ENCODE results near the gene MINDY4.

The MINDY4 gene

DNA sequence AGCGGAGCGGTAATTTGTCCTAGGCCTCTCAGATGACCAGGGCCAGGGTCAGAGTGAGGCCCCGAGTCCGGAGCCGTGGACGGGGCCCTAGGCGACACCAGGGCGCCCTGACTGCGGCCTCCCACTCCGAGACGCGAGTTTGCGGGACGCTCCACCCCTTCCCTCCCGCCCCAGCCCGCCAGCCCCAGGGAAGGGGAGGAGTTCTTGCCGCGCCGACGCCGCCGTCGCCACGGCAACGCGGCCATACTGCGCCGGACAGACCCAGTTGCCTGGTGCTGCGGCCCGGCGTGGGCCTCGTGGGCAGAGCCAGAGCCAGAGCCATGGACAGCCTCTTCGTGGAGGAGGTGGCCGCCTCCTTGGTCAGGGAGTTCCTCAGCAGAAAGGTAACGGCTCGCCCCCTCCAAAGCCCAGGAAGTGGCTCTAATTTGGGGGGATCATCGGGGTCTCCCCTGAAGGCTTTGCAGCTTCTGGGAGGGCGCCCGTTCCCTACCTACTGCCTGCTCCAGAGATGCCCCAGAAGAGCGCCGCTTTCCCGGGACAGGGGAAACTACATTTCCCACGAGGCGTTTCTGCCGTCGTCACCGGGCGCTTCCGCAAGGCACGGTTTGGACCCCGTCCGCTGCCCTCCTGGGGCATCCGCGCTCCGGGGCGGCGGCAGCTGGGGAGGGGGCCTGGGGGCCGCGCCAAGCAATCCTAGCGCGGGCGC lies at the start of gene MINDY4:
Gene MINDY4, plus strand, starts transcription at position 244 of the 706 bp plus-strand sequence. Its CDS starts 77 bp downstream, at position 321.
- Histone ChIP-seq H3K79me2 (ENCODE audit: insufficient read depth, low read length) (no peaks in the 10 kb centered on the region), H3K9me2 (replicated peaks; ENCODE audit: insufficient read depth, low read length) (no peaks in the 10 kb centered on the region), H3K9ac (ENCODE audit: low read length) (peak within 1 kb of the TSS; percentile 40), H3K36me3 (ENCODE audit: low read length) (no peaks in the 10 kb centered on the region), H3K9me3 (ENCODE audit: insufficient read depth, low read length) (no peaks in the 10 kb centered on the region), H4K20me1 (ENCODE audit: low read depth, low read length) (no peaks in the 10 kb centered on the region), H3K27ac (ENCODE audit: low read depth, low read length) (no peak within 1 kb of the TSS), H3K4me3 (ENCODE audit: insufficient read depth, low read length, poor library complexity, severe bottlenecking) (peak within 1 kb of the TSS; percentile 45), H3K4me2 (ENCODE audit: low read depth, low read length, poor library complexity, severe bottlenecking) (peak within 1 kb of the TSS; percentile 48), H2AFZ (ENCODE audit: low read depth, low read length, severe bottlenecking) (peak within 1 kb of the TSS; percentile 62), H3F3A (ENCODE audit: insufficient read depth) (no peaks in the 10 kb centered on the region), H3K27me3 (ENCODE audit: low read length) (no peaks in the 10 kb centered on the region)
- TF ChIP-seq, protein P1, sequence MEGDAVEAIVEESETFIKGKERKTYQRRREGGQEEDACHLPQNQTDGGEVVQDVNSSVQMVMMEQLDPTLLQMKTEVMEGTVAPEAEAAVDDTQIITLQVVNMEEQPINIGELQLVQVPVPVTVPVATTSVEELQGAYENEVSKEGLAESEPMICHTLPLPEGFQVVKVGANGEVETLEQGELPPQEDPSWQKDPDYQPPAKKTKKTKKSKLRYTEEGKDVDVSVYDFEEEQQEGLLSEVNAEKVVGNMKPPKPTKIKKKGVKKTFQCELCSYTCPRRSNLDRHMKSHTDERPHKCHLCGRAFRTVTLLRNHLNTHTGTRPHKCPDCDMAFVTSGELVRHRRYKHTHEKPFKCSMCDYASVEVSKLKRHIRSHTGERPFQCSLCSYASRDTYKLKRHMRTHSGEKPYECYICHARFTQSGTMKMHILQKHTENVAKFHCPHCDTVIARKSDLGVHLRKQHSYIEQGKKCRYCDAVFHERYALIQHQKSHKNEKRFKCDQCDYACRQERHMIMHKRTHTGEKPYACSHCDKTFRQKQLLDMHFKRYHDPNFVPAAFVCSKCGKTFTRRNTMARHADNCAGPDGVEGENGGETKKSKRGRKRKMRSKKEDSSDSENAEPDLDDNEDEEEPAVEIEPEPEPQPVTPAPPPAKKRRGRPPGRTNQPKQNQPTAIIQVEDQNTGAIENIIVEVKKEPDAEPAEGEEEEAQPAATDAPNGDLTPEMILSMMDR (IDR thresholded peaks at IDR 0.05; ENCODE audit: insufficient read depth, low read length, poor library complexity, severe bottlenecking) = no peak
- TF ChIP-seq EZH2phosphoT487 (conservative IDR thresholded peaks at IDR 0.05; ENCODE audit: low read length) = no peak

DNA sequence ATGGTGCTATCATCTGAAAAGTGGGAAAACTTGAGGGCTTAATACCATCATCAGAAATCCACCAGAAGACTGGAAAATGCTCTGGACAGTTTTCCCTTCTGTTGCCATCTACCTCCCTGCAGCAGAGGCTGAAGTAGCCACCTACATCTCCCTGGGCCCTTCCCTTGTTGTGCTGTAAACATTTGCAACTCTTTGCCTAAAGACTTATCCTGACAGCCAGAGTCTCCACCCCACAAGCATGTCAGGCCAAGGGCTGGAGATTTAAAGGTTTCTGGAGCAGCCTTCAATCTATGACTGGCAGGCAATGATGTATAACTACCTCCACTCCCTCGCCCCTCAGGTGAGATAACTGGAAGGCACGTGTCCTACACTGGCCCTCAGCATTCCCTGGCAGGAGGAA lies 49.0 kb upstream of the MINDY4 start:
- no peaks in the 10 kb centered on the region for H3F3A ChIP-seq (ENCODE audit: insufficient read depth)
- no peak for TF ChIP-seq EZH2phosphoT487 (conservative IDR thresholded peaks at IDR 0.05; ENCODE audit: low read length)
- TF ChIP-seq, protein P1 (IDR thresholded peaks at IDR 0.05; ENCODE audit: insufficient read depth, low read length, poor library complexity, severe bottlenecking) = no peak
- H3K9me3 ChIP-seq (ENCODE audit: insufficient read depth, low read length) = peaks cover 8% of the 10 kb centered on the region; the same call in 1 of the 2 replicates
- H3K9me2 ChIP-seq (replicated peaks; ENCODE audit: insufficient read depth, low read length) = no peaks in the 10 kb centered on the region
- H3K79me2 ChIP-seq (ENCODE audit: insufficient read depth, low read length) = no peaks in the 10 kb centered on the region
- no peak overlapping the region for H3K4me2 ChIP-seq (ENCODE audit: low read depth, low read length, poor library complexity, severe bottlenecking)
- no peaks in the 10 kb centered on the region for H4K20me1 ChIP-seq (ENCODE audit: low read depth, low read length)
- no peak overlapping the region for H3K4me3 ChIP-seq (ENCODE audit: insufficient read depth, low read length, poor library complexity, severe bottlenecking)
- no peaks in the 10 kb centered on the region for H3K36me3 ChIP-seq (ENCODE audit: low read length)
- no peaks in the 10 kb centered on the region for H3K27me3 ChIP-seq (ENCODE audit: low read length)
- no peak overlapping the region for H3K27ac ChIP-seq (ENCODE audit: low read depth, low read length)
- H2AFZ ChIP-seq (ENCODE audit: low read depth, low read length, severe bottlenecking) = no peak overlapping the region
- H3K9ac ChIP-seq (ENCODE audit: low read length) = no peak overlapping the region

DNA sequence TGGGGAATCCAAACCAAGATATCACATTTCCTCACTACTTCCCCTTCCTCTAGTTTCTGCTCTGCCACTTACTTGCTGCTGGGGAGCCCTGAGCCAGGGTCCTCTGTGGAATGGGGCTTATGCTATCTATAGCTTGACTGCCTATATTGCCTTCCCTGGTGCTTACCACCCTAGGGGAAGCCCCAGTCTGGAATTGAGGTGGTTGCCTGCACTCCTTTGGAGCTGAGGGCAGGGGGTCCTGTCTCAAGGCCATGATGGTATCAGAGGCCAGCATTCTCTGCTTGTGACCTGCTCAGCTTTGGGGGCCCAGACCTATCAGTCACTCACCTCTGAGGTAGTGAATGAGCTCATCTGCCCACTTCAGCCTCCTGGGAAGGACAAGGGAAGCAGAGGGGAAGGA lies 48.5 kb upstream of the MINDY4 start:
- Histone ChIP-seq H3F3A (ENCODE audit: insufficient read depth) (no peaks in the 10 kb centered on the region), H3K9me3 (ENCODE audit: insufficient read depth, low read length) (peaks cover 8% of the 10 kb centered on the region; the same call in 1 of the 2 replicates), H3K36me3 (ENCODE audit: low read length) (no peaks in the 10 kb centered on the region), H4K20me1 (ENCODE audit: low read depth, low read length) (no peaks in the 10 kb centered on the region), H3K79me2 (ENCODE audit: insufficient read depth, low read length) (no peaks in the 10 kb centered on the region), H2AFZ (ENCODE audit: low read depth, low read length, severe bottlenecking) (no peak overlapping the region), H3K4me2 (ENCODE audit: low read depth, low read length, poor library complexity, severe bottlenecking) (no peak overlapping the region), H3K27me3 (ENCODE audit: low read length) (no peaks in the 10 kb centered on the region), H3K4me3 (ENCODE audit: insufficient read depth, low read length, poor library complexity, severe bottlenecking) (no peak overlapping the region), H3K9me2 (replicated peaks; ENCODE audit: insufficient read depth, low read length) (no peaks in the 10 kb centered on the region), H3K9ac (ENCODE audit: low read length) (no peak overlapping the region), H3K27ac (ENCODE audit: low read depth, low read length) (no peak overlapping the region)
- TF ChIP-seq, protein P1 (IDR thresholded peaks at IDR 0.05; ENCODE audit: insufficient read depth, low read length, poor library complexity, severe bottlenecking) = no peak
- TF ChIP-seq EZH2phosphoT487 (conservative IDR thresholded peaks at IDR 0.05; ENCODE audit: low read length) = no peak

All from SU-DHL-6 (cell line).